Thoracic aorta (tissue), 2 donors: Measurements from ENCODE around the gene ZNF668. TPM values are rescaled to one million over a fixed set of nuclear protein-coding genes. Genes with fewer than 3 reads are reported as not detected.

Experiments
- ATAC-seq: fragments of 150-250 bp; one replicate; pipeline ENCODE4 v1.8.0; 2017; ENCODE audit warnings: low read depth; ENCODE audit not compliant: insufficient number of reproducible peaks, low FRiP score
- DNase-seq: peaks from one replicate; pipeline ENCODE4 v3.0.0-alpha.2; 2020; ENCODE audit warnings: low spot score
- H3K27ac ChIP-seq, 2 donors: fragments of 200-600 bp; sonication (generic); 1 replicate in 1 of 2; 2 replicates in 1 of 2; pipeline ENCODE4 v1.5.1; 2016; ENCODE audit warnings: mild to moderate bottlenecking in 2 of 2, moderate library complexity in 2 of 2
- H3K27me3 ChIP-seq: fragments of 200-600 bp; sonication (generic); replicated peaks from 2 replicates; pipeline ENCODE4 v1.6.0; 2016; ENCODE audit warnings: mild to moderate bottlenecking; ENCODE audit not compliant: insufficient read depth
- H3K36me3 ChIP-seq: fragments of 200-600 bp; sonication (generic); one replicate; pipeline ENCODE4 v1.5.1; 2016
- H3K4me1 ChIP-seq, 2 donors: fragments of 200-600 bp; sonication (generic); 1 replicate in 1 of 2; 2 replicates in 1 of 2; pipeline versions ENCODE4 v1.5.1 to v1.6.0; 2016; ENCODE audit warnings: low read depth in 2 of 2, mild to moderate bottlenecking in 1 of 2; ENCODE audit not compliant: control insufficient read depth in 1 of 2
- H3K4me3 ChIP-seq: fragments of 200-600 bp; sonication (generic); 2 replicates; pipeline ENCODE4 v1.5.1; 2016; ENCODE audit warnings: mild to moderate bottlenecking
- H3K9me3 ChIP-seq: fragments of 200-600 bp; sonication (generic); 2 replicates; pipeline ENCODE4 v1.5.1; 2016
- CTCF ChIP-seq: fragments of 200-600 bp; sonication (generic); IDR thresholded peaks from one replicate; pipeline ENCODE4 v1.5.1; 2019; ENCODE audit warnings: antibody characterized with exemption
- total RNA-seq, 2 donors: library from RNA; depleted of rRNA; stranded (reverse); fragments of >200 nt; gene quantifications; one replicate each; pipeline versions ENCODE4 v1.1.0 to v1.2.3, GENCODE V29; 2016

Gene ZNF668
- total RNA-seq, 2 donors from 2014 or later = 10.3 to 14.5 TPM

GRCh38 chr16:31043352-31043751 lies 30.7 kb downstream of the ZNF668 start:
- no peaks in the 10 kb centered on the region for H3K9me3 ChIP-seq
- TF ChIP-seq CTCF = no peak
- no peak for DNase-seq

GRCh38 chr16:31042866-31043265 lies 31.2 kb downstream of the ZNF668 start:
- Histone ChIP-seq H3K27me3 (no peaks in the 10 kb centered on the region), H3K9me3 (no peaks in the 10 kb centered on the region), H3K4me1 (no peaks in the 10 kb centered on the region), H3K36me3 (peaks cover 33% of the 10 kb centered on the region), H3K4me3 (no peak overlapping the region), H3K27ac (no peak overlapping the region)
- TF ChIP-seq CTCF = no peak
- no peak for DNase-seq
- ATAC-seq = no peak

More at GRCh38 chr16:31043352-31043751, 30.7 kb downstream of the ZNF668 start:
- ATAC-seq = no peak
- Histone ChIP-seq H3K27ac (no peak overlapping the region), H3K36me3 (peaks cover 28% of the 10 kb centered on the region), H3K27me3 (no peaks in the 10 kb centered on the region), H3K4me3 (no peak overlapping the region), H3K4me1 (no peaks in the 10 kb centered on the region)

GRCh38 chr16:31038993-31039392 lies 35.0 kb downstream of the ZNF668 start:
- H3K9me3 ChIP-seq = no peaks in the 10 kb centered on the region
- H3K36me3 ChIP-seq = peaks cover 36% of the 10 kb centered on the region
- H3K27me3 ChIP-seq = no peaks in the 10 kb centered on the region
- H3K4me1 ChIP-seq = peaks cover 5 to 13% of the 10 kb centered on the region in 2 donors
- no peak overlapping the region for H3K4me3 ChIP-seq
- DNase-seq = no peak
- no peak for ATAC-seq
- no peak overlapping the region for H3K27ac ChIP-seq
- TF ChIP-seq CTCF = no peak

GRCh38 chr16:31036691-31037090 lies 37.3 kb downstream of the ZNF668 start:
- peaks cover 31% of the 10 kb centered on the region for H3K36me3 ChIP-seq
- DNase-seq (no peak), ATAC-seq (no peak)
- H3K4me3 ChIP-seq = no peak overlapping the region
- H3K4me1 ChIP-seq = peaks cover 11 to 22% of the 10 kb centered on the region in 2 donors
- no peaks in the 10 kb centered on the region for H3K9me3 ChIP-seq
- H3K27ac ChIP-seq = no peak overlapping the region
- no peaks in the 10 kb centered on the region for H3K27me3 ChIP-seq
- no peak for TF ChIP-seq CTCF

- Histone ChIP-seq H3K36me3 (peaks cover 13% of the 10 kb centered on the region), H3K4me1 (peaks cover 11 to 22% of the 10 kb centered on the region in 2 donors), H3K4me3 (peak overlapping the region; percentile 91), H3K9me3 (no peaks in the 10 kb centered on the region), H3K27ac (peak overlapping the region; percentile 98 to 99), H3K27me3 (no peaks in the 10 kb centered on the region)
- TF ChIP-seq CTCF = no peak
- DNase-seq = peak; percentile 84
- ATAC-seq = peak; percentile 42
Measured at GRCh38 chr16:31033709-31034492, 40.1 kb downstream of the ZNF668 start.
